GM19025 (cell line): ENCODE measurements around the gene WNT7B.

Experiments used
- ATAC-seq: cut with Tn5 transposase; IDR thresholded peaks from one replicate; pipeline ENCODE4 v1.9.1; 2021; ENCODE audit warnings: mild to moderate bottlenecking, low read depth, moderate library complexity; ENCODE audit not compliant: unreplicated experiment

Gene WNT7B

GRCh38 chr22:45891996-45892621, 84.9 kb downstream of the WNT7B start:
- no peak for ATAC-seq

GRCh38 chr22:45891471-45891995, 85.4 kb downstream of the WNT7B start:
- ATAC-seq, result no peak

- no peak for ATAC-seq
Observed at GRCh38 chr22:45891021-45891421, 85.9 kb downstream of the WNT7B start.

GRCh38 chr22:45890351-45890635, 86.7 kb downstream of the WNT7B start:
- no peak for ATAC-seq

- no peak for ATAC-seq
Observed at GRCh38 chr22:45889539-45890350, 87.2 kb downstream of the WNT7B start.

GRCh38 chr22:45889093-45889538, 87.8 kb downstream of the WNT7B start:
- ATAC-seq, result no peak

- ATAC-seq, result no peak
Observed at GRCh38 chr22:45888221-45889092, 88.5 kb downstream of the WNT7B start.

GRCh38 chr22:45887202-45888131, 89.5 kb downstream of the WNT7B start:
- no peak for ATAC-seq

- no peak for ATAC-seq
Observed at GRCh38 chr22:45886540-45886939, 90.4 kb downstream of the WNT7B start.

GRCh38 chr22:45885941-45886395, 91.0 kb downstream of the WNT7B start:
- no peak for ATAC-seq

GRCh38 chr22:45885171-45885840, 91.7 kb downstream of the WNT7B start:
- no peak for ATAC-seq

GRCh38 chr22:45884201-45885062, 92.5 kb downstream of the WNT7B start:
- no peak for ATAC-seq

- ATAC-seq, result no peak
Observed at GRCh38 chr22:45883811-45884170, 93.2 kb downstream of the WNT7B start.

GRCh38 chr22:45882881-45883810, 93.8 kb downstream of the WNT7B start:
- no peak for ATAC-seq

- ATAC-seq, result no peak
Observed at GRCh38 chr22:45881524-45881875, 95.5 kb downstream of the WNT7B start.

GRCh38 chr22:45880716-45881523, 96.0 kb downstream of the WNT7B start:
- no peak for ATAC-seq
